Adrenal gland (tissue), 12 donors: ENCODE results near the gene WDR53. TPM values are rescaled to one million over a fixed set of nuclear protein-coding genes. Genes with fewer than 3 reads are reported as not detected.

Experiments used
- DNase-seq, 7 donors: peaks; one replicate each; pipeline ENCODE4 v3.0.0-alpha.2; 2019 to 2020
- H3K27ac ChIP-seq, 5 donors: fragments of 200-600 bp; sonication (generic) in 4 of 5; 1 replicate in 3 of 5; 2 replicates in 2 of 5; pipeline versions ENCODE4 v1.5.1 to v1.8.0; 2016 to 2020; ENCODE audit warnings: mild to moderate bottlenecking in 1 of 5
- H3K27me3 ChIP-seq: fragments of 200-600 bp; 2 replicates; pipeline ENCODE4 v1.8.0; 2021
- H3K36me3 ChIP-seq, 2 donors: fragments of 200-600 bp; replicated peaks in 1 of 2; 1 replicate in 1 of 2; 2 replicates in 1 of 2; pipeline versions ENCODE4 v1.5.1 to v1.8.0; 2018 to 2022
- H3K4me1 ChIP-seq, 2 donors: fragments of 200-600 bp; replicated peaks in 1 of 2; 1 replicate in 1 of 2; 2 replicates in 1 of 2; pipeline versions ENCODE4 v1.5.1 to v1.8.0; 2018 to 2021
- H3K4me3 ChIP-seq, 4 donors: fragments of 200-600 bp; sonication (generic) in 3 of 4; one replicate each; pipeline ENCODE4 v1.5.1; 2016 to 2018
- H3K9me3 ChIP-seq, 3 donors: fragments of 200-600 bp; sonication (generic) in 1 of 3; replicated peaks in 1 of 3; 1 replicate in 2 of 3; 2 replicates in 1 of 3; pipeline versions ENCODE4 v1.5.1 to v1.8.0; 2016 to 2021
- CTCF ChIP-seq, 6 experiments: fragments of 450-650 bp in 4 of 6; fragments of 200-600 bp in 2 of 6; sonication (generic) in 1 of 6; IDR thresholded peaks; 1 replicate in 5 of 6; 2 replicates in 1 of 6; pipeline versions ENCODE4 v1.5.1 to v1.8.0; 2016 to 2021; ENCODE audit warnings: antibody characterized with exemption in 6 of 6, mild to moderate bottlenecking in 2 of 6, moderate library complexity in 1 of 6
- POLR2A ChIP-seq, 2 donors: fragments of 450-650 bp; IDR thresholded peaks; one replicate each; pipeline ENCODE4 v1.6.1; 2017; ENCODE audit warnings: antibody characterized with exemption in 2 of 2, mild to moderate bottlenecking in 2 of 2, moderate library complexity in 1 of 2
- WGBS, 4 donors: extraction: QIAGEN DNeasy Blood & Tissue Kit in 2 of 4; methylation state at CpG; one replicate each; pipeline versions ENCODE4 v1.1.5 to v1.1.7; 2013 to 2017; 5-methylcytosine and 5-hydroxymethylcytosine counted together
- intact Hi-C, 2 donors: fragments of 100-400 bp; cut with DNase I; formaldehyde crosslinking; loops; one replicate each; pipeline versions ENCODE4 v1.14.1 to v1.15.0; 2022 to 2023
- polyA plus RNA-seq, 3 donors: library from polyadenylated mRNA; stranded (reverse); fragments of 200-250 nt in 2 of 3; fragments of 350-450 nt in 1 of 3; fragmentation: Illumina TruSeq in 1 of 3; extraction: RNeasy Lipid Tissue Mini Kit (QIAGEN cat#74804) in 1 of 3; gene quantifications; one replicate each; pipeline ENCODE4 v1.2.3, GENCODE V29; 2013 to 2014
- total RNA-seq, 9 donors: library from RNA; depleted of rRNA in 4 of 9; stranded (reverse); fragments of >200 nt in 4 of 9; fragments of 120-200 nt in 1 of 9; fragmentation: NEBNext Ultra II Directional in 1 of 9; extraction: Animal tissue kit (Norgen Biotek cat#: 25700) in 1 of 9; gene quantifications; one replicate each; pipeline versions ENCODE4 v1.1.0 to v1.2.4, GENCODE V29; 2013 to 2023
- donor health status: healthy with polysubstance abuse.
- donor health status: Bipolar disorder and iron deficiency.
- donor health status: DM: yes; HTN: yes; CAD: no.
- donor health status: DM: no; HTN: no; CAD: no.
- donor health status: DM: no; HTN: no; CAD: no.
- donor health status: DM: yes; HTN: yes; CAD: no.

Gene WDR53
- total and polyA plus RNA-seq, 12 donors = 1.8 to 27.5 (median 11.1) TPM

DNA sequence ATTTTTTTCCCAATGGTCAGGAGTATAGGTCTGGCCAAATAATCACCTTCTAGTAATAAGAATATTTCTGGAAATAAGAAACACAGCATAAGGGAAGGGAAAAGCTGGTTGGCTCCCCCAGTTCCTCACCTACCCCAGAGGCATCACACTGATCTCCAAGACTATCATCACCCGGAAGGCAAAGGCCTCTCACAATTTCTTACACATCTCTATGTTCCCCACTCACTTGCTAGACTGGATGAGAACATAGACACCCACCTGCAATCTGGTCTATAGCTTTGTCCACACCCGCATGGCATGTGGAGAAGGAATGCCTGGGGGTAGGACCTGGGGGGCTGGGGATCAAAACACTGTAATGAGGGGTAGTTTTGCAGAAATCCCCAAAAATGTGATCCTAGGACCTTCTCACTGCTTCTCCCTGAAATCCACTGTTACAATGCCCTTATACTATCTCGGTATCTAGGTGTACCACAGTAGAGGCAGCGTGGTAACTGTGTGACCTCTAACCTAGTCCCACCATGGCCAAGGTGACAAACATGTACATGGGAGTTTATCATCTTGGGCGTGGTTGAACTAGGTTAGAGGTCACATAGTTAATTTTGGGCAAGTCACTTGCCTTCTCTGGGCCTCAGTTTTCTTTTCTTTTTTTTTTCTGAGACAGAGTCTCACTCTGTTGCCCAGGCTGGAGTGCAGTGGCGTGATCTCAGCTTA, 41.6 kb upstream of the WDR53 start:
- Histone ChIP-seq H3K4me3 (no peak overlapping the region), H3K27me3 (no peaks in the 10 kb centered on the region), H3K36me3 (no peaks in the 10 kb centered on the region), H3K27ac (no peak overlapping the region), H3K9me3 (peaks cover 0 to 4% (median 0%) of the 10 kb centered on the region in 3 donors), H3K4me1 (no peaks in the 10 kb centered on the region)
- no peak for TF ChIP-seq CTCF (IDR thresholded peaks at IDR 0.05)
- no peak for TF ChIP-seq POLR2A (IDR thresholded peaks at IDR 0.05)
- WGBS, 4 donors = 82 to 84% (median 83%) methylated on average over 6 of the region's 6 CpGs
- intact Hi-C loops = loop anchor here (5.0 to 10.0 kb wide), 2 partner anchors 75 to 77 kb away; no protein-coding TSS in a partner anchor
- peak in 1 of 7 donors; percentile 13 for DNase-seq

DNA sequence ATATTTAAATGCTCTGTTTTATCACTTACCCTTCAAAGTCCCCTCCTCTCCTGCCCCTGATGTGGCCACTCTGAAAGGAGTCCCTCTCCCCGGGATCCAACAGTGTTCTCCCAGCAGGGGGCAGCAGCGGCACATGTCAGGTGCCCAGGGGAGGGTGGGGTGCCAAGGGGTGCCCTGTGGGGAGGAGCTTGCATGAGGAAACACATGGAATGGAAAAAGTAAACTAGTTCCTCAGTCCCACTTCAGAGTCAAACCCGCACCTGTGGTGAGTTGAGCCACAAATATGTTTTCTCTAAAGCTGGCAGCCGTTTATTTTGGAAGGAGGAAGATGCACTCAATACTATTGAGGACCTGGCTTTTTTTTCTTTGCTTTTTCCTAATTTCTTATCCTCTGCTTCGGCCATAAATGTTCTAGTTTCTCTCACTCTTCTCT, 41.0 kb upstream of the WDR53 start:
- intact Hi-C loops = loop anchor here (5.0 to 10.0 kb wide), 2 partner anchors 75 to 78 kb away; no protein-coding TSS in a partner anchor
- 18 to 23% (median 22%) methylated on average over 5 of the region's 5 CpGs for WGBS, 4 donors

DNA sequence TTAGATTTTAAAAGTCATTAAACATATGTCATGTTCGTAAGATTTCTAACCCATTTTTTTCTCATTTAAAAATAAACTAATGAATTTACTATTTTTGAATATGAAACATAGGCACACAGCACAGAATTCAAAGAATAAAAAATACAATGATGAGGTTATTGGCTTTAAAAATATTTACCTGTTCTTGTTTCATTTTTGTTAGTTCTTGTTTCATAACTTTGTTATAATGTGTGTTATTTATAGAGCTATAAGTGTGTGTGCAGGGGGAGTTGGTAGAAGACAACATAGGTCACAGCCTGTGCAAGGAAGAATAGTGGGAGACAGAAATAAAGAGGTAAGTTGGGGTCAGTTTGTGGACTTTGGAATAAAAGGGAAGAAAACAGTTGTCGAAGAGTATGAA, 40.3 kb upstream of the WDR53 start:
- Histone ChIP-seq H3K4me3 (no peak overlapping the region), H3K27ac (no peak overlapping the region), H3K27me3 (no peaks in the 10 kb centered on the region), H3K4me1 (no peaks in the 10 kb centered on the region), H3K36me3 (no peaks in the 10 kb centered on the region), H3K9me3 (peaks cover 0 to 4% (median 0%) of the 10 kb centered on the region in 3 donors)
- DNase-seq = no peak
- TF ChIP-seq CTCF (IDR thresholded peaks at IDR 0.05) (no peak), POLR2A (IDR thresholded peaks at IDR 0.05) (no peak)
- WGBS, 4 donors = 93 to 96% (median 95%) methylated on average over 2 of the region's 2 CpGs
- intact Hi-C loops = loop anchor here (5.0 to 10.0 kb wide), 2 partner anchors 76 to 79 kb away; no protein-coding TSS in a partner anchor

More for the DNA sequence above, 41.0 kb upstream of the WDR53 start:
- Histone ChIP-seq H3K4me1 (no peaks in the 10 kb centered on the region), H3K36me3 (no peaks in the 10 kb centered on the region), H3K27ac (no peak overlapping the region), H3K4me3 (no peak overlapping the region), H3K27me3 (no peaks in the 10 kb centered on the region), H3K9me3 (peaks cover 0 to 4% (median 0%) of the 10 kb centered on the region in 3 donors)
- TF ChIP-seq POLR2A (IDR thresholded peaks at IDR 0.05) = no peak
- TF ChIP-seq CTCF (IDR thresholded peaks at IDR 0.05) = peak; percentile 49 to 80 (median 74)
- DNase-seq = peak; percentile 81 to 89 (median 87)

DNA sequence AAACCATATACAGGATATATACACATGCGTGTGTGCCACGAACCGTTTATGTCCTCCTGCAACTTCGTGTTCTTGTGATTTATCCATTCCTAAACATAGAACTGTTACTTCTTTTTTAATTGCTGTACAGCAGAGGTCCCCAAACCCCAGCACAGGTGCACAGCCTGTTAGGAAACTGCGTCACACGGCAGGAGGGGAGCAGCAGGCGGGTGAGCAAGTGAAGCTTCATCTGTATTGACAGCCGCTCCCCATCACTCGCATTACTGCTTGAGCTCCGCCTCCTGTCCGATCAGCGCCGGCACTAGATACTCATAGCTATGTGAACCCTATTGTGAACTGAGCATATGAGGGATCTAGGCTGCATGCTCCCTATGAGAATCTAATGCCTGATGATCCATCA, 36.2 kb upstream of the WDR53 start:
- TF ChIP-seq CTCF (IDR thresholded peaks at IDR 0.05) (no peak), POLR2A (IDR thresholded peaks at IDR 0.05) (no peak)
- WGBS, 4 donors = 67 to 77% (median 73%) methylated on average over 9 to 13 of the region's 13 CpGs
- Histone ChIP-seq H3K27me3 (no peaks in the 10 kb centered on the region), H3K27ac (no peak overlapping the region), H3K4me3 (no peak overlapping the region), H3K36me3 (no peaks in the 10 kb centered on the region), H3K9me3 (peaks cover 0 to 4% (median 0%) of the 10 kb centered on the region in 3 donors), H3K4me1 (no peaks in the 10 kb centered on the region)
- DNase-seq = no peak
- intact Hi-C loops = loop anchor here in 1 of 2 donors (10.0 kb wide), 1 partner anchor 80 kb away; no protein-coding TSS in a partner anchor
